22Rv1 (cell line): Measurements from ENCODE around the gene SYNE3.

Experiments
- ZFX ChIP-seq: fragments of 450-650 bp; IDR thresholded peaks from 2 replicates; pipeline ENCODE4 v1.6.1; 2017; ENCODE audit warnings: antibody characterized with exemption, borderline replicate concordance
- TF ChIP-seq, protein P1 (sequence below): fragments of 450-650 bp; IDR thresholded peaks from 2 replicates; pipeline ENCODE4 v1.5.1; 2017; ENCODE audit warnings: mild to moderate bottlenecking

DNA sequence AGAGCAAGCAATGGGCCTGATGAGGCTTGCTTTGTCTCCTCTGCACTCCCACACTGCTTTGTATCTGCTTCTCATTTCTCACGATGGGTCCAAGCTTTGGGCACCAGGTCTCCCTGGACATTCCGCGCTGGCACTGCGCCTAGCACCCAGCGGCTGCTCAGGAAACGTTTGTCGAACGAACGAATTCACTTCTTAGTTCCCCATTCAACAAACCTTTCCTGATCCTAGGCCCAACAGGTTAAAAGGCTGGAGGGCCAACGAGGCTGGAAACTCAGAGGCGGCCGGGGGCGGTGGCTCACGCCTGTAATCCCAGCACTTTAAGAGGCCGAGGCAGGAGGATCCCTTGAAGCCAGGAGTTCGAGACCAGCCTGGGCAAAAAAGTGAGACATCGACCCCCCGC, 17.4 kb upstream of the SYNE3 start:
- TF ChIP-seq, protein P1, sequence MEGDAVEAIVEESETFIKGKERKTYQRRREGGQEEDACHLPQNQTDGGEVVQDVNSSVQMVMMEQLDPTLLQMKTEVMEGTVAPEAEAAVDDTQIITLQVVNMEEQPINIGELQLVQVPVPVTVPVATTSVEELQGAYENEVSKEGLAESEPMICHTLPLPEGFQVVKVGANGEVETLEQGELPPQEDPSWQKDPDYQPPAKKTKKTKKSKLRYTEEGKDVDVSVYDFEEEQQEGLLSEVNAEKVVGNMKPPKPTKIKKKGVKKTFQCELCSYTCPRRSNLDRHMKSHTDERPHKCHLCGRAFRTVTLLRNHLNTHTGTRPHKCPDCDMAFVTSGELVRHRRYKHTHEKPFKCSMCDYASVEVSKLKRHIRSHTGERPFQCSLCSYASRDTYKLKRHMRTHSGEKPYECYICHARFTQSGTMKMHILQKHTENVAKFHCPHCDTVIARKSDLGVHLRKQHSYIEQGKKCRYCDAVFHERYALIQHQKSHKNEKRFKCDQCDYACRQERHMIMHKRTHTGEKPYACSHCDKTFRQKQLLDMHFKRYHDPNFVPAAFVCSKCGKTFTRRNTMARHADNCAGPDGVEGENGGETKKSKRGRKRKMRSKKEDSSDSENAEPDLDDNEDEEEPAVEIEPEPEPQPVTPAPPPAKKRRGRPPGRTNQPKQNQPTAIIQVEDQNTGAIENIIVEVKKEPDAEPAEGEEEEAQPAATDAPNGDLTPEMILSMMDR, result no peak
- no peak for TF ChIP-seq ZFX
